K562 (cell line): ENCODE data around the gene IGFBP4. TPM values are rescaled to one million over a fixed set of nuclear protein-coding genes. Genes with fewer than 3 reads are reported as not detected.

Experiments
- ASH1L ChIP-seq: fragments of 450-650 bp; IDR thresholded peaks from 2 replicates; pipeline ENCODE4 v1.6.1; 2018; ENCODE audit warnings: borderline replicate concordance, mild to moderate bottlenecking, low read depth; ENCODE audit not compliant: partially characterized antibody
- E2F4 ChIP-seq: sonication (generic); formaldehyde crosslinking; IDR thresholded peaks from 2 replicates; pipeline ENCODE4 v1.8.0; 2022; ENCODE audit warnings: mild to moderate bottlenecking, low read depth, missing genetic modification reagents
- ID3 ChIP-seq, 2 experiments: fragments of 250-450 bp in 1 of 2; fragments of 450-650 bp in 1 of 2; sonication (Bioruptor Pico) in 1 of 2; IDR thresholded peaks; 2 replicates each; pipeline versions ENCODE4 v1.6.1 to v1.8.0; 2016 to 2021; ENCODE audit warnings: mild to moderate bottlenecking in 2 of 2, moderate library complexity in 2 of 2, missing compliant biosample characterization in 1 of 2, missing genetic modification characterization in 1 of 2
- JUND ChIP-seq, 2 experiments: IDR thresholded peaks; 2 replicates in 1 of 2; 3 replicates in 1 of 2; pipeline ENCODE4 v1.6.1; 2011; ENCODE audit warnings: borderline replicate concordance in 2 of 2, low read depth in 2 of 2, low read length in 2 of 2, improper control_type of control experiment in 1 of 2, missing biosample characterization in 1 of 2, missing genetic modification characterization in 1 of 2, missing genetic modification reagents in 1 of 2
- MLLT1 ChIP-seq, 2 experiments: fragments of 450-650 bp; IDR thresholded peaks; 2 replicates each; pipeline ENCODE4 v1.6.1; 2016
- MNT ChIP-seq, 2 experiments: fragments of 450-650 bp; conservative IDR thresholded peaks; 2 replicates each; pipeline ENCODE4 v1.6.1; 2017; ENCODE audit warnings: mild to moderate bottlenecking in 2 of 2, moderate library complexity in 2 of 2
- POU5F1 ChIP-seq: fragments of 150-350 bp; IDR thresholded peaks from 2 replicates; pipeline ENCODE4 v1.6.1; 2014; ENCODE audit warnings: borderline replicate concordance, low read length, low read depth, mild to moderate bottlenecking; ENCODE audit not compliant: partially characterized antibody
- SAP30 ChIP-seq: fragments of 200-600 bp; sonication (generic); IDR thresholded peaks from 2 replicates; pipeline ENCODE4 v1.6.1; 2012; ENCODE audit warnings: borderline replicate concordance, low read depth, mild to moderate bottlenecking, moderate library complexity, low read length, control low read depth, inconsistent platforms; ENCODE audit not compliant: insufficient read depth, poor library complexity, severe bottlenecking
- SMAD3 ChIP-seq: fragments of 450-650 bp; formaldehyde crosslinking; conservative IDR thresholded peaks from 2 replicates; pipeline ENCODE4 v1.4.0; 2020; ENCODE audit warnings: mild to moderate bottlenecking
- SREBF1 ChIP-seq: fragments of 150-350 bp; IDR thresholded peaks from 2 replicates; pipeline ENCODE4 v1.6.1; 2014; ENCODE audit warnings: antibody characterized with exemption, low read depth, low read length, borderline replicate concordance
- STAG1 ChIP-seq: sonication (generic); formaldehyde crosslinking; IDR thresholded peaks from 2 replicates; pipeline ENCODE4 v1.5.0; 2020; ENCODE audit warnings: missing genetic modification reagents, borderline replicate concordance
- TAF9B ChIP-seq: fragments of 450-650 bp; IDR thresholded peaks from 2 replicates; pipeline ENCODE4 v1.6.1; 2018; ENCODE audit warnings: mild to moderate bottlenecking; ENCODE audit not compliant: partially characterized antibody
- THRA ChIP-seq: fragments of 450-650 bp; IDR thresholded peaks from 2 replicates; pipeline ENCODE4 v1.6.1; 2017; ENCODE audit warnings: mild to moderate bottlenecking, moderate library complexity
- TRIM24 ChIP-seq, 2 experiments: fragments of 450-650 bp; IDR thresholded peaks; 2 replicates each; pipeline ENCODE4 v1.6.1; 2016
- USF2 ChIP-seq: sonication (generic); formaldehyde crosslinking; IDR thresholded peaks from 2 replicates; pipeline ENCODE4 v1.5.0; 2020; ENCODE audit warnings: missing genetic modification reagents
- ZNF408 ChIP-seq: fragments of 250-450 bp; sonication (Bioruptor Pico); IDR thresholded peaks from 2 replicates; pipeline ENCODE4 v1.4.0; 2020; ENCODE audit warnings: low read depth, mild to moderate bottlenecking, moderate library complexity
- polyA plus RNA-seq, 8 experiments: library from polyadenylated mRNA; depleted of rRNA in 4 of 8; stranded (reverse) in 5 of 8; unstranded in 3 of 8; fragments of >200 nt; fragmentation: Nextera tagmentation in 2 of 8; fragmentation: Illumina TruSeq in 1 of 8; extraction: Ambion mirVana in 2 of 8; extraction: Trizol in 1 of 8; gene quantifications; 2 replicates each; pipeline versions ENCODE4 v1.2.1 to v1.2.3, GENCODE V29; 2011 to 2014; ENCODE audit warnings: inconsistent platforms in 1 of 8, missing spikeins in 1 of 8
- total RNA-seq, 7 experiments: library from RNA; depleted of rRNA in 6 of 7; stranded (reverse); fragments of >200 nt in 6 of 7; fragmentation: Illumina TruSeq in 2 of 7; extraction: Trizol in 2 of 7; gene quantifications; 2 replicates each; pipeline versions ENCODE4 v1.2.1 to v1.2.3, GENCODE V29; 2011 to 2021; ENCODE audit warnings: low replicate concordance in 1 of 7

The IGFBP4 gene
- total and polyA plus RNA-seq, 9 of the 15 experiments (the other 6 are each of a cell fraction or from before 2014, with no cell fraction given): 8.8 to 99.8 (median 18.6) TPM

GRCh38 chr17:40437095-40437732, 6.0 kb upstream of the IGFBP4 start (continued):
- TF ChIP-seq MLLT1 (IDR thresholded peaks at IDR 0.05) (no peak), SMAD3 (CRISPR knock-in tag) (no peak), SAP30 (no peak), JUND (IDR thresholded peaks at IDR 0.05; ENCODE audit: borderline replicate concordance, low read depth, low read length) (no peak), JUND (tag; IDR thresholded peaks at IDR 0.05; ENCODE audit: borderline replicate concordance, low read depth, low read length) (peak; percentile 11; the same call in 1 of the 3 replicates), TRIM24 (IDR thresholded peaks at IDR 0.05) (0 out of 4 replicates have a peak, but pooled peaks of 1 of the 2 experiments have one; percentile 22), ID3 (CRISPR knock-in tag; IDR thresholded peaks at IDR 0.05) (no peak), ID3 (tag; IDR thresholded peaks at IDR 0.05) (peak; percentile 65; the same call in 1 of the 2 replicates), USF2 (no peak), MNT (conservative IDR thresholded peaks at IDR 0.05) (no peak), E2F4 (CRISPR knock-in tag) (no peak), THRA (no peak), ASH1L (no peak), POU5F1 (no peak), TAF9B (no peak), ZNF408 (CRISPR knock-in tag) (no peak), STAG1 (CRISPR knock-in tag) (no peak), SREBF1 (no peak)
